GM18505 (cell line): ENCODE results near the gene CARS1.

Experiments used
- ATAC-seq: cut with Tn5 transposase; IDR thresholded peaks from one replicate; pipeline ENCODE4 v1.9.1; 2021; ENCODE audit not compliant: unreplicated experiment
- POLR2A ChIP-seq: IDR thresholded peaks from 4 replicates; pipeline ENCODE4 v1.6.1; 2011; ENCODE audit warnings: borderline replicate concordance; ENCODE audit not compliant: insufficient read depth, insufficient read length; ENCODE audit errors: extremely low read depth

CARS1 gene

GRCh38 chr11:3000032-3000961 lies 56.9 kb downstream of the CARS1 start:
- TF ChIP-seq POLR2A, result no peak
- no peak for ATAC-seq

- TF ChIP-seq POLR2A, result no peak
- no peak for ATAC-seq
Observed at GRCh38 chr11:2999464-2999998, 57.7 kb downstream of the CARS1 start.

GRCh38 chr11:2998073-2998850 lies 59.0 kb downstream of the CARS1 start:
- TF ChIP-seq POLR2A, result no peak
- no peak for ATAC-seq

- no peak for ATAC-seq
- TF ChIP-seq POLR2A, result no peak
Observed at GRCh38 chr11:2997406-2997805, 59.8 kb downstream of the CARS1 start.

- no peak for TF ChIP-seq POLR2A
- ATAC-seq, result no peak
Observed at GRCh38 chr11:2996976-2997375, 60.2 kb downstream of the CARS1 start.

- ATAC-seq, result no peak
Observed at GRCh38 chr11:2995893-2996554, 61.2 kb downstream of the CARS1 start.

GRCh38 chr11:2995031-2995561 lies 62.1 kb downstream of the CARS1 start:
- ATAC-seq, result no peak

More at GRCh38 chr11:2995893-2996554, 61.2 kb downstream of the CARS1 start:
- no peak for TF ChIP-seq POLR2A

GRCh38 chr11:2994336-2994730 lies 62.9 kb downstream of the CARS1 start:
- TF ChIP-seq POLR2A, result no peak
- ATAC-seq, result no peak

More at GRCh38 chr11:2995031-2995561, 62.1 kb downstream of the CARS1 start:
- TF ChIP-seq POLR2A, result no peak

- ATAC-seq, result no peak
- no peak for TF ChIP-seq POLR2A
Observed at GRCh38 chr11:2992997-2993325, 64.3 kb downstream of the CARS1 start.

GRCh38 chr11:2992234-2992996 lies 64.8 kb downstream of the CARS1 start, which contains the start of gene NAP1L4:
Gene NAP1L4, minus strand, starts transcription at chr11:2992329. Its CDS starts 13,109 bp downstream, at chr11:2979220.
- peak; percentile 82 for ATAC-seq

GRCh38 chr11:2991452-2992233 lies 65.6 kb downstream of the CARS1 start:
- ATAC-seq, result peak; percentile 44
- peak; percentile 14 for TF ChIP-seq POLR2A

More at GRCh38 chr11:2992234-2992996, 64.8 kb downstream of the CARS1 start, which contains the start of gene NAP1L4:
- TF ChIP-seq POLR2A, result peak; percentile 79
